HG02840 (cell line): ENCODE measurements around the gene HOXC12.

ENCODE experiments used
- ATAC-seq: cut with Tn5 transposase; IDR thresholded peaks from one replicate; pipeline ENCODE4 v1.9.1; 2021; ENCODE audit warnings: mild to moderate bottlenecking, moderate library complexity, moderate number of reproducible peaks; ENCODE audit not compliant: unreplicated experiment, low FRiP score

The HOXC12 gene

DNA sequence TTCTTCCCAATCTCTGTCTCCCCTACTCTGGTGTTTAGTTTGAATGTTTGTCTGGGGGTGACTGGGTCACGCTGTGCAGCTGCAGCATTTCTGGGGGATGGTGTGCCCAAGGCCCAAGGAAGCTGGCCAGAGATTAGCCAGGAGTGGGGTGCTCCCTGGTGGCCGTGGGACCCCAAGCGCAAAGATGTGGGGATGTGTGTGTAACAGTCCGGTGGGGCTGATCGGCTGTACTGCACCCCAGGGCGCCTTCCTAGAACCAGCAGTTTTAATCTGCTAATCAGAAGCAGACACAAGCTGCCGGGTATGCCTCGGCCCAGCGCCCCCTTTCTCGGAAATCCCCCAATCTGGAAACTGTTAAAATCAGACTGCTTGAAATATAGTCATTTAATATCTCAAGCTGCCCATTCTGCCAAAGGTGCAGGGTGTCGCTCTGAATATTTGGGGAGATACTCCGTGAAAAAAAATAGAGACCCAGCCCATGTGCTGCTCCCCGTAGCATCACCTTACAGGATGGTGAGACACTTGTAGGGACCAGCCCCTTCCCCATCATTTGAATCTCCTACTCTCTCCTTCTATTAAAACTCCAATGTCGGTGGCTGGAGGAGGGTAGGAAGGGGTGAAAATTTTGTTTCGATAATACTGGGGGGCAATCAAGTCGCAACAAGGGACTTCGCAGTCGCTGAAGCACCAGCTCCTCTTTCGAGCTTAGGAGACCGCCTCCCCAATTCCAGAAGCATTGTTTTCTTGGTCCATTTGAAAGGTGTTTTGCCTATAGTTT is 49.5 kb downstream of the HOXC12 start:
- ATAC-seq, result no peak

DNA sequence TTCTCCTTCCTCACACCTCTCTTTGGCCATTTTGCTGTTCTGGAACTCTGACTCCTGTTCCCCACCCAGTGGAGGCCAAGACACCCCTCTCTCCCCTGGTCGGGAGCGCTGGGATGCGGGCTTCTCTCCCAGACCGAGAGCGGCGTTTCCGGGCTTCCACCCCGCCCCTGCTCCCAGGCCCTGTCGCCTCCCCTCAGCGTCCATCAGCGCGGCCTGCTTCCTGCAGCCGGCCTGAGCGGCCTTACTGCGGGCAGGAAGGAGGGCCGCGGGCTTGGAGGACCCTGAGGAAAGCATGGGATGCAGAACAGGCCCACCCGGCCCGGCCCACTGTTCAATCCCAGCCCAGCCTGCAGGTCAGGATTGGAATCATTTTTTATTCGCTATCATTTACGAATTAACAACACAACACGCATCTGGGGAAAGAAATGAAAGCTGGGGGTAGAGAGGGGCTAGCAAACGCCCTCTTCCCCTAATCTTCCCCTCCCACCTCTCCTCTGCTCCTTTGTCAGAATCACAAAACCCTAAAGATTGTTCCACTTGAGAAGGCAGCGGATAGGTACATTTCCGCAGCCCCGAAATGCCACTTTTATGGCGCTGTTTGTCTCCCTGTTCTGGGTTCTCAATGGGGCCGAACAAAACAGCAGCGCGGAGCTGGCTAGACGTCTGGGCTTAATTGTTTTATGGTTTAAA is 50.3 kb downstream of the HOXC12 start:
- ATAC-seq, result no peak

DNA sequence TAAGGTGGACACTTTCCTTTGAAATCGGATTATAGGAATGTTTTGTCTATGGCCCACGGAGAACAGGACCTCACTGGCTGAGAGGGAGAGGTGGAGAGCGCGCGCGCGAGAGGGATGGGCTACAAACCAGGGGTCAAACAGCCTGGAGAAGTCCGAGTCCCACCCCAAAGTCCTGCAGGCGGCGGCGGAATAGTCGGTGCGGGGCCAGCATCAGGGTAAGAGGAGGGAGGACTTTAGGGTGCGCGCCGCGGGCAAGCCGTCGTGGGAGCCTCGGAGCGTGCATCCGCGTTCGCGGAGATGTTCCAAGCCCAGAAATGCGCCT is 50.8 kb downstream of the HOXC12 start:
- no peak for ATAC-seq

DNA sequence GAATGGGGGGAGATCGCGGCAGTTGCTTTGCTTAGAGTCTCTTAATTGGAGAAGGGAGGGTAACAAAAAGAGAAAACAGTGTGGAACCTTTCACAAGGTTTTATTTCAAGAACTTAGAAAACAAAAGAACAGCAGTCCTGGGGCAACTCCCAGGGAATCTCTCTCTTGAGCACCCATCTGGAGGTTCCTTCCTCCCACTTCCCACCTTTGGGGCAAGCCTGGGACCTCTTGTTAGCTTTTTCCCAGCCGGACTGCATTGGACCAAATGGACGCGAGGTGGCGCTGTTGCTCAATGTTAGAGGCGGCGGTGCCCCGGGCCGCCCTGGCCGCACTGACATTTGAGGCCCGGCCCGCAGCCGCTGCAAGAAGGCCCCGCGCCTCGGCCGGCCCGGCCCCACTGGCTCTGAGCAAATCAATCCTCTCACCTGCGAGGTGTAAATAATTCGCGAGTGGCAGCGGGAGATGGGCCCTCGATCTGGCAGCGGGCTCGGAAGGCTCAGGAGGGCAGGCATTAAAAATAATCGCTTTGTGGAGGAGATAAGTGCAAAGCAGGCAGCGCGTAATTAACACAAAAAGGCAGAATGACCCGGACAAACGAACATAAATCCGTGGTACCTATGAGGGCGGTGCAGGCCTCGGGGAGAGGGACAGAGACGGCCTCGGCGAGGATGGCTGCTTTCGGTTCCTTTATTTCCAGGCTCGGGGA is 51.3 kb downstream of the HOXC12 start:
- peak; percentile 62 for ATAC-seq

DNA sequence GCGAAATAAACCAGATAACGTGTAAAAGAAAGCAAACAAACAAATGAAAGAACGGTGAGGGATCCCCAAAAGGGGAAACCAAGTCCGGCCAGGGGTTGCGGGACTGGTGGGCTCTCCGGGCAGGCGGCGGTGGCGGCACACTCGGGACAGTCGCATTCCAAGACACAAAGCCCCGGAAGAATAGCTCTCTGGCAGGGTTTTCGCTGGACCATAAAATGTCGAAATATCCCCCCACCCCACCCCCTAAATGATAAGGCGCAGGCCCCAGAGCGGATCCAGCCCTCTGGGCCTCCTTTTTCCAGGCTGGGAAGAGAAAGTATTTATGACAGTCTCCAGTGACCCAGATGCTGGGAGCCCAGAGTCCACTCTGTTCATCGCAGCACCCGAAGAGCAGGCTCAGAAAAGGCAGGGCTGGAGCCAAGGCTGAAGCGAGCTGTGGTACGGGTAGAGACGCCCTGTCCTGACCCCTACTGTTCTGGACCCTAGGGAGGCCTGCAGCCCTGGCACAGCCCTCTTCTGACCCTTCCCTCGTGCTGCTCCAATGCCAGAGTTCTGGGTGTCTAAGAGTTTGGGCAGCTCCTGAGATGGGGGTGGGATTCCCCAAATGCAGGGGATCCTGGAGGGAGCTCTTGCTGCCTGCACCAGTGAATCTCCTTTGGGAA is 52.0 kb downstream of the HOXC12 start:
- ATAC-seq, result no peak

DNA sequence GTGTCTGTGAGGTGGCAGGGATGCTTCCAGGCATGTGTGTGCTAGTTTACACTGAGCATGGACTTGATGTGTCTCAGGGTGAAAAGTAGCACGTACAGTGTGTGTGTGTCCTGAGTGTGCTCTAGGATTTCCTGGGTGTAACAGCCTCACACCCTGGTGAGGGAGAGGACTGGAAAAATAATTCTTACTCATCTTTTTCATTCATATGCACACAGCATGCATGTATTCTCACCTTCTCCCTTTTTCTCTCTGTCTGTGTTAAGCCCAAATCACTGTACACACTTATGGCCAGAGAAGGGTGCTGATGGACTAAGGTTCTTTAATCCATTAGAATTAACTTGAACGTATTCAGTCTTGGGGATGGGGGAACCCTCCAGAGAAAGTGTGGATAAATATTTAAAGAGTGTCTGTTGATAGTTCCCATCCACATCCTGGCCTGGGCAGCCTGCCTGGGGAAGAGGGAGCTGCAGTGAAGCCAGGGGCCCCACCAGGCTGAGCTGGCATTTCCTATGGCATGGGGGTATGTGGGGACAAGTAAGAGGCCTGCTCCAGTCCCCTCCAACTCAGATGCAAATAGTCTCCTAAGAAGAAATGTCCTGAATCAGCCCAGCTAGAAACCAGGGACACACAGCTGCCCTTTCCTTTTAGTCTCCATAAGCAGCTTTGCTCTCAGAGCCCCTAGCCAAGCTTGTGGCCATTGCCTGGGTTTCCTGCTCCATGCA is 53.0 kb downstream of the HOXC12 start:
- no peak for ATAC-seq

DNA sequence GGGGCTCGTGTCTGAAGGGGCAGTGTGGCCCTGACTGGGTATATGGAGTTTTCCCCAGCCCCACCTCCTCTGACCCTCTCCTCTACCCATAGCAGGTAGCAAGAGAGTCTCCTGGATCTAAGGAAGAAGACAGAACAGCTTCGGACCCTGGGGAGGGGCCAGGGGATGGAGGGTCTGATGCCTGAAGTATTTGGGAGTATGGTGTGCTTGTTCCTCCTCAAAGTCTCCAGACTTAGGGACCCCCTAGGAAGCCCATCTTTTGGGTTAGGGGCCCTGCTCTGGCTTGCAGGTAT is 53.5 kb downstream of the HOXC12 start:
- ATAC-seq, result no peak
